Uterus (tissue), 2 donors: Measurements from ENCODE around the gene GRIK1.

Source experiments
- CTCF ChIP-seq, 4 experiments: fragments of 200-600 bp in 2 of 4; fragments of 450-650 bp in 2 of 4; sonication (generic) in 2 of 4; IDR thresholded peaks; one replicate each; pipeline ENCODE4 v1.5.1; 2016 to 2019; ENCODE audit warnings: antibody characterized with exemption in 4 of 4, mild to moderate bottlenecking in 2 of 4, moderate library complexity in 1 of 4
- POLR2A ChIP-seq, 2 donors: fragments of 450-650 bp; IDR thresholded peaks; one replicate each; pipeline ENCODE4 v1.6.1; 2016; ENCODE audit warnings: antibody characterized with exemption in 2 of 2, mild to moderate bottlenecking in 1 of 2, moderate library complexity in 1 of 2

GRCh38 chr21:29979043-29979442, 39.2 kb upstream of the GRIK1 start:
- TF ChIP-seq CTCF (IDR thresholded peaks at IDR 0.05) (no peak), POLR2A (IDR thresholded peaks at IDR 0.05) (no peak)
